SJCRH30 (cell line): ENCODE measurements around the gene YKT6. TPM values are rescaled to one million over a fixed set of nuclear protein-coding genes. Genes with fewer than 3 reads are reported as not detected.
"Not testable (repeated sequence)": the region's sequence is repeated elsewhere in the genome, so short reads cannot be mapped to it uniquely, and the experiment has no call there.

ENCODE experiments used
- DNase-seq, 2 experiments: peaks; one replicate each; pipeline ENCODE4 v3.0.0-alpha.2; 2015 to 2020
- H3K27ac ChIP-seq: fragments of 250-450 bp; sonication (Bioruptor Pico); 2 replicates; pipeline ENCODE4 v1.5.1; 2020; ENCODE audit warnings: mild to moderate bottlenecking, moderate library complexity
- H3K27me3 ChIP-seq: fragments of 250-450 bp; sonication (Bioruptor Pico); 2 replicates; pipeline ENCODE4 v1.5.1; 2020; ENCODE audit warnings: mild to moderate bottlenecking, moderate library complexity
- H3K36me3 ChIP-seq: fragments of 250-450 bp; sonication (Bioruptor Pico); 2 replicates; pipeline ENCODE4 v1.5.1; 2020; ENCODE audit warnings: mild to moderate bottlenecking, moderate library complexity
- H3K4me1 ChIP-seq: fragments of 250-450 bp; sonication (Bioruptor Pico); 2 replicates; pipeline ENCODE4 v1.5.1; 2020; ENCODE audit warnings: mild to moderate bottlenecking, moderate library complexity
- H3K4me3 ChIP-seq: fragments of 250-450 bp; sonication (Bioruptor Pico); 2 replicates; pipeline ENCODE4 v1.5.1; 2020; ENCODE audit warnings: mild to moderate bottlenecking, moderate library complexity
- H3K9me3 ChIP-seq: fragments of 250-450 bp; sonication (Bioruptor Pico); replicated peaks from 2 replicates; pipeline ENCODE4 v1.5.1; 2020; ENCODE audit warnings: mild to moderate bottlenecking, moderate library complexity
- total RNA-seq: library from RNA; depleted of rRNA; stranded (reverse); fragments of >200 nt; shearing (Covaris generic); gene quantifications from 2 replicates; pipeline ENCODE4 v1.2.3, GENCODE V29; 2014

The YKT6 gene
- total RNA-seq, 1 experiment from 2014 or later: 101 TPM

DNA sequence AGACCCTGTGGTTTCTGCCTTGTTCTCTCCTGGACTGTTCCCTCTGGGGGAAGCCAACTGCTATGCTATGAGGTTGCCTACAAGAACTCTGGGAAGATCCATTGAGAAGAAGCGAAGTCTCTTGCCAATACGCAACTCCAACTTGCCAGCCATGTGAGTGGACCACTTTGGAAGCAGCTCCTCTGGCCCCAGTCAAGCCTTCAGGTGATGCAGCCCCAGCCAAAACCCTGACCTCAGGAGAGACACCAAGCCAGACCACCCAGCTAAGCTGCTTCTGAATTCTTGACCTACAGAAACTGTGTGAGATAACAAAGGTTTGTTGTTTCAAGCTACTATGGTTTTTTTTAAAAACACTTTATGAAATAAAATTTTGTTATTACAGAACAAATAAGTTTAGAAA is 39.4 kb upstream of the YKT6 start:
- no peaks in the 10 kb centered on the region for H3K9me3 ChIP-seq
- no peak overlapping the region for H3K27ac ChIP-seq
- no peak overlapping the region for H3K4me3 ChIP-seq
- no peaks in the 10 kb centered on the region for H3K36me3 ChIP-seq
- DNase-seq: no peak
- no peaks in the 10 kb centered on the region for H3K27me3 ChIP-seq
- peaks cover 24% of the 10 kb centered on the region for H3K4me1 ChIP-seq

DNA sequence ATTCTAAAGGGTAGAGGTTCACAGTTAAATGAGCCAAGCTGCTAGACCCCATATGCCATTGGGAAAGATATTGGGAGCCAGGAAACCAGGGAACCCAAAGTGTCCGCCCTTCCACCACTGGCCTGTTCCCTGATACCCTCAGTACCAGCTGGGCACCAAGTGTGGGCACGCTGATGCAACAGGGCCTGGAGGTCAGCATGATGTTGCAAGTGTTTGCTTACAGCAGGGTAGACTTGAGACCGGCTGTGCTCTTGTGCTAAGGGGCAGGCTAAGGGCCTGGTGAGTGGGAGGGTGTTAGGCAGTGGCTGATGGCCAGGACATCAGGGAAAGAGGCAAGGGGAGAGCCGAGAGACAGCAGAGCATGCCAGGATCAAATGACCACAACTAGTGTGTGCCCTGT is 38.6 kb upstream of the YKT6 start:
- H3K27ac ChIP-seq: no peak overlapping the region
- H3K4me1 ChIP-seq: peaks cover 24% of the 10 kb centered on the region
- no peak for DNase-seq
- H3K27me3 ChIP-seq: no peaks in the 10 kb centered on the region
- no peaks in the 10 kb centered on the region for H3K36me3 ChIP-seq
- H3K4me3 ChIP-seq: no peak overlapping the region
- H3K9me3 ChIP-seq: no peaks in the 10 kb centered on the region

DNA sequence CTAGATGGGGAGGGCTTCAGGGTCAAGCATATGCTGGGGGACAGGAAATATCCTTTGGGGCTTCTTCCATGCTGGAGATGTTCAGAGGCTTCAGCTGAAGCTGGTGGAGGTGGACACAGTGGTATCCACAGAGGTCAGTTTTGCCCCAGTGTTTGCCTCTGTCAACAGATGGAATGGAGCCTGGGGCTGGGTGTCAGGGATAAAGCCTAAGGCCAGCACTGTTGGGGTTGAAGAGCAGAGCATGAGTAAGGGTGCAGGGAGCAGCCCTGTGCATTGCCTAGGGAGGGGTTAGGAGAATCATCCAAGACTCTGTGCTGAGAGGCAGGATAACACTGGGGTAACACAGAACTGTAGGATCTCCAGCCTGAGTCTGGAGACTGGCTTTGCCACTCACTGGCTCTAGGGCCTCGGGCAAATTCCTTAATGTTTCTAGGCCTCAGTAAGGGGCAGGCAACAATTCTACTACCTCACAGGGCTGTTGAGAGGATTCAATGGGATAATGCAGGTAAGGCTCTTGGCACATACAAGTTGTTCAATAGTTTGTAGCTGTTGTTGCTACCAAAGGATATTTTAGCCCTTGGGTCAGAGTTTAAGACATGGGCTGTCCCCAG is 37.9 kb upstream of the YKT6 start:
- no peaks in the 10 kb centered on the region for H3K36me3 ChIP-seq
- H3K27me3 ChIP-seq: no peaks in the 10 kb centered on the region
- H3K4me1 ChIP-seq: peaks cover 24% of the 10 kb centered on the region
- H3K9me3 ChIP-seq: no peaks in the 10 kb centered on the region
- peak in 1 of 2 experiments; percentile 35 for DNase-seq
- H3K4me3 ChIP-seq: no peak overlapping the region
- H3K27ac ChIP-seq: peak overlapping the region; percentile 54

DNA sequence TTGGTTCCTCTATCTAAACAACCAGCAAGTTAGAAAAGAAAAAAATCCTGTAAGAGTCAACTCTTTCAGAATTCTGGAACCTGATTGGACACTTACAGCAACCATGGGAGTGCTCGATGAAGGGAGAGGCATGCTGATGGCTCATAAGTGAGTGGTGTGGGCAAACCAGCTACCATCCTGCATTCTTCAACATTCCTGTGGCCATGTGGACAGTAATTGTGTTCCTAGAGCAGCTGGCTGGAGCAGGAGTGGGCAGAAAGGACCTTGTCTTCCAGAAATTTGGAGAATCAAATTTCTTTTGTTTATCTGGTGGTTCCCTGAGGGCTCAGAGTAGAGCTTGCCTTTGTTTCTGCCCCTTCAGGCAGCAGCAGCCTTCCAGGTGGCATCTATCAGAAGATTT is 37.2 kb upstream of the YKT6 start:
- no peaks in the 10 kb centered on the region for H3K36me3 ChIP-seq
- DNase-seq: peak; percentile 93 to 96
- peaks cover 24% of the 10 kb centered on the region for H3K4me1 ChIP-seq
- H3K27ac ChIP-seq: peak overlapping the region; percentile 54
- H3K27me3 ChIP-seq: no peaks in the 10 kb centered on the region
- H3K9me3 ChIP-seq: no peaks in the 10 kb centered on the region
- H3K4me3 ChIP-seq: no peak overlapping the region

DNA sequence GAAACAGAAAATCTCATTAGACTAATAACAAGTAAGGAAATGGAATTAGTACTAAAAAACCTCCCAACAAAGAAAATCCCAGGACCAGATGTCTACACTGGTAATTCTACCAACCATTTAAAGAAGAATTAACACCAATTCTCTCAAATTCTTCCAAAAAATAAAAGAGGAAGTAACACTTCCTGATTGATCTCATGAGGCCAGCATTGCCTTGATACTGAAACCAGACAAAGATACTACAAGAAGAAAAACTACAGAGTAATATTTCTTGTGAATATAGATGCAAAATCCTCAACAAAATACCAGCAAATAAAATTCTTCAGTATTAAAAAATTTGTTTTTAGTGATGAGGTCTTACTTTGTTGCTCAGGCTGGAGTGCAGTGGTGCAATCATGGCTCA is 32.9 kb upstream of the YKT6 start:
- Histone ChIP-seq H3K36me3 (no peaks in the 10 kb centered on the region), H3K4me3 (no peak overlapping the region), H3K4me1 (peaks cover 19% of the 10 kb centered on the region), H3K27me3 (no peaks in the 10 kb centered on the region), H3K9me3 (peaks cover 5% of the 10 kb centered on the region), H3K27ac (no peak overlapping the region)
- DNase-seq: no peak

DNA sequence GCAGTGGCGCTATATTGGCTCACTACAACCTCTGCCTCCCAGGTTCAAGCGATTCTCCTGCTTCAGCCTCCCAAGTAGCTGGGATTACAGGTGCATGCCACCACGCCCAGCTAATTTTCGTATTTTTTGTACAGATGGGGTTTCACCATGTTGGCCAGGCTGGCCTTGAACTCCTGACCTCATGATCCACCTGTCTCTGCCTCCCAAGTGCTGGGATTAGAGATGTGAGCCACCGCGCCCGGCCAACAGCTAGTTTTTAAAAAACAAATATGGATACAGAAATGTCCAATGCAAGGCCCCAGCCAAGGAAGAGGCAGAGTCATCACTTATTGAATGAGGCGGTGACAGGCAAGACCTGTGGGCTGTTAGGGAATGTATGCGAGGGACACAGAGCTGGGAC is 28.9 kb upstream of the YKT6 start:
- H3K36me3 ChIP-seq, DNase-seq, H3K4me3 ChIP-seq, H3K27ac ChIP-seq, H3K27me3 ChIP-seq, H3K4me1 ChIP-seq, H3K9me3 ChIP-seq: not testable (repeated sequence)

DNA sequence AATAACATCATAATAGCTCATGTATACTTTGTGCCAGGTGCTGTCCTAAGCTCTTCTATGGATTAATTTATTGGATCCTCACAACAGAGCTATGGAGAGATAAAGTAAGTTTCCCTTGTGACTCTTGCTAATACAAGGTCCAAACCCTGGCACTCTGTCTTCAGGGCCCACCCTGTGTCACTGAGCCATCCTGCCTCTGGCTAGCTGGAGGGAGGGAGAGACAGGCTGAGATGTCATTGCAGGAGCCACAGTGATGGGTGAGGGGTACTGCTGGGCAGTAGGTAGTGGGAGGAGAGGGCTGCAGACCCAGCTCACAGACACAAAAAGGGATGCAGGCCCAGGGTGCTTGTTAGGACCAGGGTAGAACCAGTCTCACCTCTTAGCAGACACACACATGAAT is 28.4 kb upstream of the YKT6 start:
- H3K9me3 ChIP-seq: peaks cover 7% of the 10 kb centered on the region
- H3K4me1 ChIP-seq: peaks cover 4% of the 10 kb centered on the region; the same call in 1 of the 2 replicates
- H3K36me3 ChIP-seq: no peaks in the 10 kb centered on the region
- DNase-seq: no peak
- no peak overlapping the region for H3K4me3 ChIP-seq
- H3K27me3 ChIP-seq: peaks cover 3% of the 10 kb centered on the region; the same call in 1 of the 2 replicates
- no peak overlapping the region for H3K27ac ChIP-seq

DNA sequence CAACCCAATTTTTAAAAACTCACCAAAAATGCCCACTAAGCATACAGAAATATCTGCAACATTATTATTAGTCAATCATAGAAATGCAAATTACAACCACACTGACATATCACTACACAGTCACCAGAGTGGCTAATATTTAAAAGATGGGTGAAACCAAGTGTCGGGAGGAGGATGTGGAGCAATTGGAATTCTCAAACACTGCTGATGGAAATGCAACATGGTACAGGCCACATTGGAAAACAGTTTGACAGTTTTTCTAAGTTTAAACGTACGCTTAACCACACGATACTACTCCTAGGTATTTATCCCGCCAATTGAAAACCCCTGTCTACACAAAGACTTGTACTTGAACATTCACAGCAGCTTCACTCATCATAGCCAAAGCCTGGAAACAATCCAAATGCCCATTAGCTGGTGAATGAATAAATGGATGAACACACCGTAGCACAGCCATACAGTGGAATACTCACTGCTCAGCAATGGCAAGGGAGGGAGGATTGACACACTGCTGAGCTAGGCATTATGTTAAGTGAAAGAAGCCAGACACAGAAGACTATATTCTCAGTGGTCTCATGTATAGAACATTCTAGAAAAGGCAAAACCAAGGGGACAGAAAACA is 27.9 kb upstream of the YKT6 start:
- peaks cover 7% of the 10 kb centered on the region for H3K9me3 ChIP-seq
- no peak overlapping the region for H3K4me3 ChIP-seq
- H3K27me3 ChIP-seq: peaks cover 3% of the 10 kb centered on the region; the same call in 1 of the 2 replicates
- no peak overlapping the region for H3K27ac ChIP-seq
- H3K4me1 ChIP-seq: peaks cover 9% of the 10 kb centered on the region; the same call in 1 of the 2 replicates
- no peaks in the 10 kb centered on the region for H3K36me3 ChIP-seq
- no peak for DNase-seq

DNA sequence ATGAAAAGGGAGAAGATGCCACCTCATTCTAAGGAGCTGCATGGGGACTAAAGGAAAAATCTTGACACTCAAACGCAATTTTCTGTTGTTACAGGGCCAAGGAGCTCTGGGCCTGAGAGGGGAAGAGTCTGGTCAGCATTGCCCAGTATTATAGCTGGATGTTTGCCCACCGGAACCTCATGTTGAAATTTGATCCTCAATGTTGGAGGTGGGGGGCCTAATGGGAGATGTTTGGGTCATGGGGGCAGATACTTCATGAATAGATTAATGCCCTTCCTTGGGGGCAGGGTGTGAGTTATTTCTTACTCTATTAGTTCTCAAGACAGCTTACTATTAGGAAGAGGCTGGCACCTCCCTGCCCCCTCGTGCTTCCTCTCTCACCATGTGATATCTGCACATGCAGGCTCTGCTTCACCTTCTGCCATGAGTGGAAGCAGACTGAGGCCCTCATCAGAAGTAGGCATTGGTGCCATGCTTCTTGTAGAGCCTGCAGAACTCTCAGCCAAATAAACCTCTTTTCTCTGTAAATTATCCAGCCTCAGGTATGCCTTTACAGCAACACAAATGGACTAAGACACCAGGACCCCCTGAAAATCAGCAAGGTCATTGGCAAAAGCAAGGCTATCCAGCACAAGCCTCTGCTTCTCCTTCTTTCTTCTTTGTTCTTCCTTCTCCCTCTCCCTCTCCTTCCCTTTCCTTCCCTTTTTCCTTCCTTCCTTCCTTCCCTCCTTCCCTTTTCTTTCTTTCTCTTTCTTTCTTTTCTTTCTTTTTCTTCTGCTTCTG is 26.7 kb upstream of the YKT6 start:
- H3K36me3 ChIP-seq: no peaks in the 10 kb centered on the region
- peaks cover 3% of the 10 kb centered on the region; the same call in 1 of the 2 replicates for H3K27me3 ChIP-seq
- H3K9me3 ChIP-seq: peaks cover 7% of the 10 kb centered on the region
- no peak for DNase-seq
- H3K4me1 ChIP-seq: peaks cover 9% of the 10 kb centered on the region; the same call in 1 of the 2 replicates
- H3K27ac ChIP-seq: no peak overlapping the region
- no peak overlapping the region for H3K4me3 ChIP-seq

DNA sequence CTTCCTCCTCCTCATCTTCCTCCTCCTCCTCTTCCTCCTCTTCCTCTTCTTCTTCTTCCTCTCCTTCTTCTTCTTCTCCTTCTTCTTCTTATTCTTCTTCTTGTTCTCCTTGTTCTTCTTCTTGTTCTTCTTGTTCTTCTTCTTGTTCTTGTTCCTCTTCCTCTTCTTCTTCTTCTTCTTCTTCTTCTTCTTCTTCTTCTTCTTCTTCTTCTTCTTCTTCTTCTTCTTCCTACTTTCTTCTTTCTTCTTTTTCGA is 26.2 kb upstream of the YKT6 start:
- not testable (repeated sequence) for H3K36me3 ChIP-seq, H3K4me1 ChIP-seq, H3K27me3 ChIP-seq, DNase-seq, H3K9me3 ChIP-seq, H3K4me3 ChIP-seq, H3K27ac ChIP-seq

DNA sequence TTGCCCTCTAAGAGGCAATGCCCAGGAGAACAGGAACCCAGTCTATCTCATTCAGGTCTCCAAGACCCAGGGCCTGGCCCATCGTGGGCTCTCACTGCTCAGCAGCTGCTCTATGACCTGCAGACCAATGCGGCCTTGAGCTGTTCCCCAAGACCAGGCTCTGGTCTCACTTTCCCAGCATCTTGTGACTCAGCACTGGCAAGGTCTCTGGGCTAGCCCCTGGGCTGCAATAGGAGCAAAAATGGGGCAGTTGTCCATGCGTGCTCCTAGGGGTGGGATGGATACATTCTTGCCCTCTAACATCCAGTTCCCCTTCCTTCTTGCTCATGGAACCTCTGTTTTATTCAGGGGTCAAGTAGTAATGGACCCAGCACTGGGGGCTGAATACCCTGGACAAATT is 25.0 kb upstream of the YKT6 start:
- Histone ChIP-seq H3K27ac (no peak overlapping the region), H3K36me3 (no peaks in the 10 kb centered on the region), H3K4me1 (peaks cover 9% of the 10 kb centered on the region; the same call in 1 of the 2 replicates), H3K4me3 (no peak overlapping the region), H3K9me3 (peaks cover 2% of the 10 kb centered on the region), H3K27me3 (peaks cover 3% of the 10 kb centered on the region; the same call in 1 of the 2 replicates)
- no peak for DNase-seq

DNA sequence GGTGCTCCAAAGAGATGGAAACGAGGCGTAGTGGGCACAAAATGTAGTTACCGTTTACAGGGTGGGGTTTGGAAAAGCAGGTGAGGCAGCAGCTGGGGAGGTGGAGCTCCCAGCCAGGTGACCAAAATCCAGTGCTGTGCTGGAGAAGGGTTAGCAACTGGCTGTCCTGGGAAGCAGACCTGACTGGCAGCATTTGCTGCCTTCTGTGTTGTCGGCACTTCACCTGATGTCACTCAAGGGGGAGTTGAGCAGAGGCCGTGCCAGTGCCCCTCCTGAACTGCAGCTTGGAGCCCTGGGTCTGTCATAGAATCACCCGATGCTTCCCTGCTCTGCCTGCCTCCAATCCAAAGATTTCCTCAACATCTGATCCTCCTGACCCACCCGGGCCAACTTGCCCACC is 24.3 kb upstream of the YKT6 start:
- DNase-seq: no peak
- Histone ChIP-seq H3K4me1 (peaks cover 9% of the 10 kb centered on the region; the same call in 1 of the 2 replicates), H3K27ac (no peak overlapping the region), H3K36me3 (no peaks in the 10 kb centered on the region), H3K9me3 (peaks cover 2% of the 10 kb centered on the region), H3K27me3 (peaks cover 3% of the 10 kb centered on the region; the same call in 1 of the 2 replicates), H3K4me3 (no peak overlapping the region)

DNA sequence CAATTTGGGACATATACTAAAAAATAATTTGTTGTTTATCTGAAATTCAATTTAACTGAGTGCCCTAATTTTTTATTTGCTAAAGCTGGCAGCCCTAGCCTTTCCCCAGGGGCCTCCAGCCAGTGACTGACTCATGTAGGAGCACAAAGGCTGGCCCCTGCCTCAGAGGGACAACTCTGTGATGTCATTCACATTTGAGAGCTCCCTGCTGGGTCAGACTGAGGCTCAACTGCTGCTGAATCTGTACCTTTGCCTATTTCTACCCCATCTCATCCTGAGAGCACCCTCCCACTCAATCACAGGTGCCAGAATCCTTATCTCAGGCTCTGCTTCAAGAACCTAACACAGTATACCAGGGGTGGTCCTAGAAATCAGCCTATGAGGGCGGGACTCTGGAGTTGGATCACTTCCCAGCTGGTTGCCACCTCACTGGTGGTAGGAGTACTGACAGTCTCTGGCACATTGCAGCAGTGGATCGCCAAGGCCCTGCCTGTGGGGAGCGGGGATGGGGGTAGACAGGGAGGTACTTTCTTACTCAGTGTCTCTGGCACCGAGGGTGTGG is 23.1 kb upstream of the YKT6 start:
- H3K36me3 ChIP-seq: no peaks in the 10 kb centered on the region
- H3K4me3 ChIP-seq: no peak overlapping the region
- H3K4me1 ChIP-seq: peaks cover 9% of the 10 kb centered on the region; the same call in 1 of the 2 replicates
- peaks cover 3% of the 10 kb centered on the region for H3K9me3 ChIP-seq
- no peak overlapping the region for H3K27ac ChIP-seq
- no peak for DNase-seq
- peaks cover 3% of the 10 kb centered on the region; the same call in 1 of the 2 replicates for H3K27me3 ChIP-seq

DNA sequence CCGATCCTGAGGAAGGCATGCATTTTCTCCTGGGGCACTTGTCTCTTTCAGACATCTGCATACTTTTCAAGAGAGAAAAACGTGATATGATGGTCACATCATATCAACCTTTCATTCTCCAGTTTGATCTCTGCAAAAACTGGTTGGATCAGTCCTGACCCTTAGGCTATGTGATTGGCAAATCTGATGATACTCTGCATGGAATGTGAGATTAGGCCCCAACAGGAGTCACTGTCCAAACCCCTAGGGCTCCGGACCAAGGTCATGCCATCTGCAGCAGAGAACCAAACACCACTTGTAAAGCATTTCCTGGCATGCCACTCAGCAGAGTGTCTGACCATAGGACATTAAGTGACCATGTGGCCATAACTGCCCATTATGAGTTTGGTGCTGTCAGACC is 20.1 kb upstream of the YKT6 start:
- peaks cover 6% of the 10 kb centered on the region for H3K9me3 ChIP-seq

DNA sequence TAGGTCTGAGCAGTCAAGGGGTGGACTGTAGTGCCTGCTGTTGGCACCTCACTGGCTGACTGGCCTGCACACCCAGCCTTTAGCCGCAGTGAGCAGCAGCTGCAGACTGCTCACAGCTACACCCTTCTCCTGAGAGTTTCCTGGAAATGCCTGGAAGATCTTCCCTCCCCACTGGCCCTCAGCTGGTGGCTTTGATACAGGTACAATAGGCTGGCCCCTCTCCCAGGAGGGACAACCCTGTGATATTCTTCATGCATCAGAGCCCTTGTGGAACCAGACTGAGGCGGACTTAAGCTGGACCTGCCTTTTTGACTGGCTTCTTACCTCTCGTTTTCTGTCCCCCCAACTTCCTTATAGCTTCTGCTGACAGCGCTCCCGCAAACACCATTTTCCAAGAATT is 18.0 kb upstream of the YKT6 start:
- no peak for DNase-seq
- no peak overlapping the region for H3K4me3 ChIP-seq
- no peaks in the 10 kb centered on the region for H3K27me3 ChIP-seq
- H3K4me1 ChIP-seq: peaks cover 36% of the 10 kb centered on the region
- no peaks in the 10 kb centered on the region for H3K36me3 ChIP-seq
- H3K27ac ChIP-seq: no peak overlapping the region
- peaks cover 6% of the 10 kb centered on the region for H3K9me3 ChIP-seq

More for the DNA sequence above, 20.1 kb upstream of the YKT6 start:
- Histone ChIP-seq H3K27ac (no peak overlapping the region), H3K4me3 (no peak overlapping the region), H3K36me3 (no peaks in the 10 kb centered on the region), H3K27me3 (peaks cover 3% of the 10 kb centered on the region; the same call in 1 of the 2 replicates), H3K4me1 (peaks cover 31% of the 10 kb centered on the region)
- no peak for DNase-seq
